HepG2 (cell line): ENCODE measurements around the gene MGAT1. TPM values are rescaled to one million over a fixed set of nuclear protein-coding genes. Genes with fewer than 3 reads are reported as not detected.

ENCODE experiments used
- CREB1 ChIP-seq, 2 experiments: fragments of 450-650 bp in 1 of 2; IDR thresholded peaks; 2 replicates each; pipeline ENCODE4 v1.6.1; 2016 to 2017; ENCODE audit warnings: control low read depth in 1 of 2, mild to moderate bottlenecking in 1 of 2, missing compliant biosample characterization in 1 of 2, missing genetic modification characterization in 1 of 2
- FOSL1 ChIP-seq: sonication (generic); formaldehyde crosslinking; IDR thresholded peaks from 2 replicates; pipeline ENCODE4 v1.9.0; 2021; ENCODE audit warnings: missing genetic modification reagents, borderline replicate concordance
- HMG20B ChIP-seq: conservative IDR thresholded peaks from 2 replicates; pipeline ENCODE4 v1.6.1; 2016; ENCODE audit warnings: missing genetic modification reagents, missing compliant biosample characterization
- NCOR1 ChIP-seq: fragments of 200-600 bp; sonication (generic); IDR thresholded peaks from 2 replicates; pipeline ENCODE4 v1.7.0; 2017; ENCODE audit warnings: antibody characterized with exemption, low read length, borderline replicate concordance
- NONO ChIP-seq, 2 experiments: fragments of 450-650 bp in 1 of 2; sonication (generic) in 1 of 2; formaldehyde crosslinking in 1 of 2; IDR thresholded peaks in 1 of 2; conservative IDR thresholded peaks in 1 of 2; 2 replicates each; pipeline versions ENCODE4 v1.6.1 to v1.8.0; 2017 to 2022; ENCODE audit warnings: mild to moderate bottlenecking in 1 of 2, missing genetic modification reagents in 1 of 2, moderate library complexity in 1 of 2
- SALL2 ChIP-seq: sonication (generic); formaldehyde crosslinking; IDR thresholded peaks from 2 replicates; pipeline ENCODE4 v1.8.1; 2023; ENCODE audit warnings: mild to moderate bottlenecking, missing genetic modification reagents, inconsistent platforms
- TRIM24 ChIP-seq: sonication (generic); formaldehyde crosslinking; IDR thresholded peaks from 2 replicates; pipeline ENCODE4 v1.8.0; 2022; ENCODE audit warnings: mild to moderate bottlenecking, missing genetic modification reagents
- ZNF234 ChIP-seq: sonication (generic); formaldehyde crosslinking; conservative IDR thresholded peaks from 2 replicates; pipeline ENCODE4 v1.5.1; 2020; ENCODE audit warnings: mild to moderate bottlenecking, missing genetic modification reagents
- ZNF772 ChIP-seq: sonication (generic); formaldehyde crosslinking; IDR thresholded peaks from 2 replicates; pipeline ENCODE4 v1.5.0; 2020; ENCODE audit warnings: mild to moderate bottlenecking, missing genetic modification reagents
- polyA plus RNA-seq, 8 experiments: library from polyadenylated mRNA; depleted of rRNA in 3 of 8; stranded (reverse) in 7 of 8; unstranded in 1 of 8; fragments of >200 nt; fragmentation: Illumina TruSeq in 4 of 8; extraction: Trizol in 4 of 8; gene quantifications; 2 replicates each; pipeline versions ENCODE4 v1.2.1 to v1.2.3, GENCODE V29; 2011 to 2016; ENCODE audit warnings: low read depth in 4 of 8, missing spikeins in 1 of 8, mixed read lengths in 1 of 8; ENCODE audit not compliant: insufficient read depth in 1 of 8
- total RNA-seq, 5 experiments: library from RNA; depleted of rRNA; stranded (reverse); fragments of >200 nt; fragmentation: Illumina TruSeq; extraction: Trizol; gene quantifications; 2 replicates each; pipeline ENCODE4 v1.2.3, GENCODE V29; 2016; ENCODE audit warnings: low read depth in 1 of 5
- TF ChIP-seq, protein P1 (sequence below): sonication (generic); formaldehyde crosslinking; IDR thresholded peaks from 2 replicates; pipeline ENCODE4 v1.4.0; 2020; ENCODE audit warnings: missing genetic modification reagents
- TF ChIP-seq, protein P2 (sequence below): sonication (generic); formaldehyde crosslinking; IDR thresholded peaks from 2 replicates; pipeline ENCODE4 v1.5.0; 2020; ENCODE audit warnings: missing genetic modification reagents
- TF ChIP-seq, protein P3 (sequence below): sonication (generic); formaldehyde crosslinking; conservative IDR thresholded peaks from 2 replicates; pipeline ENCODE4 v1.5.0; 2020; ENCODE audit warnings: missing genetic modification reagents

MGAT1 gene
- total and polyA plus RNA-seq, 2 of the 13 experiments (the other 11 are each of a cell fraction or from before 2014, with no cell fraction given): 50.1 to 55.3 TPM

DNA sequence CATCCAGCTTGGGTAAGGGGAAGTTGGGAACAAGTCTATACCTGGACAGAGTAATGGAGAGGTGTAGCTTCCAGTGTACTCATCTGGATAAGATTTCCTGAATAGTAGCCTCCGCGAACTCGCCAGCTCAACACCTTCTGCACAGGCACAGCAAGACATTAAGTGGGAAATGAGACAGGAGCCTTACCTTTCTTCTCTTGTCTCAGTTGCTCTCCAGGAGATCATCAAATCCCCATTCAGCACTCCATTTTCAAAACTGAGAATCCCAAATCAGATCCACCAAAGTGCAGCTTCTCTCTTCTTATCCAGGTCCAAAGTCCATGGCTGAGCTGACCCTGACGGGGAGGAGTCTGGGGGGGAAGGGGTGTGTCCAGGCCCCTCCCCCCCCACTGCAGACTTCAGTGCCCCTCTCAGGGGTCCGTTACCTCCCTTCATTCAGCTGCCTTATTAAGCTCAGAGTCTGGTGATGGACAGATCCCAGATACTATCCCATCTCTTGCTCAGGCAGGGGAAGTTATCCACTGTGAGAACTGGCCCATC, 5.9 kb upstream of the MGAT1 start (continued):
- TF ChIP-seq FOSL1 (CRISPR knock-in tag): no peak
- TF ChIP-seq, protein P1, sequence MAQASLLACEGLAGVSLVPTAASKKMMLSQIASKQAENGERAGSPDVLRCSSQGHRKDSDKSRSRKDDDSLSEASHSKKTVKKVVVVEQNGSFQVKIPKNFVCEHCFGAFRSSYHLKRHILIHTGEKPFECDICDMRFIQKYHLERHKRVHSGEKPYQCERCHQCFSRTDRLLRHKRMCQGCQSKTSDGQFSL: peak; percentile 74; the same call in 1 of the 2 replicates
- no peak for TF ChIP-seq HMG20B
- no peak for TF ChIP-seq CREB1 (IDR thresholded peaks at IDR 0.05)
- TF ChIP-seq CREB1 (CRISPR knock-in tag; IDR thresholded peaks at IDR 0.05): peak; percentile 40; the same call in 1 of the 2 replicates
- no peak for TF ChIP-seq NONO (IDR thresholded peaks at IDR 0.05)
- 0 out of 2 replicates have a peak, but pooled peaks have one; percentile 27 for TF ChIP-seq NONO (CRISPR knock-in tag; conservative IDR thresholded peaks at IDR 0.05)
- TF ChIP-seq SALL2: 0 out of 2 replicates have a peak, but pooled peaks have one; percentile 36
- TF ChIP-seq, protein P2, sequence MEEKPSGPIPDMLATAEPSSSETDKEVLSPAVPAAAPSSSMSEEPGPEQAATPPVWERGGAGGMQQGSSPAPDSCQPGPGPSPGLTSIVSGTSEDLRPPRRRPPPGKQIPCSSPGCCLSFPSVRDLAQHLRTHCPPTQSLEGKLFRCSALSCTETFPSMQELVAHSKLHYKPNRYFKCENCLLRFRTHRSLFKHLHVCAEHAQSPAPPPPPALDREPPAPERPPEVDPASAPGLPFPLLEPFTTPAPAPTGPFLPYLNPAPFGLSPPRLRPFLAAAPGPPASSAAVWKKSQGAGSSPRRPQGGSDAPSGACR (CRISPR knock-in tag): no peak
- peak; percentile 89 for TF ChIP-seq NCOR1
- TF ChIP-seq, protein P3, sequence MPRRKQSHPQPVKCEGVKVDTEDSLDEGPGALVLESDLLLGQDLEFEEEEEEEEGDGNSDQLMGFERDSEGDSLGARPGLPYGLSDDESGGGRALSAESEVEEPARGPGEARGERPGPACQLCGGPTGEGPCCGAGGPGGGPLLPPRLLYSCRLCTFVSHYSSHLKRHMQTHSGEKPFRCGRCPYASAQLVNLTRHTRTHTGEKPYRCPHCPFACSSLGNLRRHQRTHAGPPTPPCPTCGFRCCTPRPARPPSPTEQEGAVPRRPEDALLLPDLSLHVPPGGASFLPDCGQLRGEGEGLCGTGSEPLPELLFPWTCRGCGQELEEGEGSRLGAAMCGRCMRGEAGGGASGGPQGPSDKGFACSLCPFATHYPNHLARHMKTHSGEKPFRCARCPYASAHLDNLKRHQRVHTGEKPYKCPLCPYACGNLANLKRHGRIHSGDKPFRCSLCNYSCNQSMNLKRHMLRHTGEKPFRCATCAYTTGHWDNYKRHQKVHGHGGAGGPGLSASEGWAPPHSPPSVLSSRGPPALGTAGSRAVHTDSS (CRISPR knock-in tag): no peak
- TF ChIP-seq ZNF772 (CRISPR knock-in tag): 0 out of 2 replicates have a peak, but pooled peaks have one; percentile 52
- no peak for TF ChIP-seq TRIM24 (CRISPR knock-in tag)
- no peak for TF ChIP-seq ZNF234 (CRISPR knock-in tag)
